Left hindlimb (tissue), 1 donor: ENCODE data around the gene FBXO46.
"Not testable (repeated sequence)": the region's sequence is repeated elsewhere in the genome, so short reads cannot be mapped to it uniquely, and the experiment has no call there.

Experiments used
- DNase-seq: peaks from one replicate; pipeline ENCODE4 v3.0.0-alpha.2; 2018

FBXO46 gene

DNA sequence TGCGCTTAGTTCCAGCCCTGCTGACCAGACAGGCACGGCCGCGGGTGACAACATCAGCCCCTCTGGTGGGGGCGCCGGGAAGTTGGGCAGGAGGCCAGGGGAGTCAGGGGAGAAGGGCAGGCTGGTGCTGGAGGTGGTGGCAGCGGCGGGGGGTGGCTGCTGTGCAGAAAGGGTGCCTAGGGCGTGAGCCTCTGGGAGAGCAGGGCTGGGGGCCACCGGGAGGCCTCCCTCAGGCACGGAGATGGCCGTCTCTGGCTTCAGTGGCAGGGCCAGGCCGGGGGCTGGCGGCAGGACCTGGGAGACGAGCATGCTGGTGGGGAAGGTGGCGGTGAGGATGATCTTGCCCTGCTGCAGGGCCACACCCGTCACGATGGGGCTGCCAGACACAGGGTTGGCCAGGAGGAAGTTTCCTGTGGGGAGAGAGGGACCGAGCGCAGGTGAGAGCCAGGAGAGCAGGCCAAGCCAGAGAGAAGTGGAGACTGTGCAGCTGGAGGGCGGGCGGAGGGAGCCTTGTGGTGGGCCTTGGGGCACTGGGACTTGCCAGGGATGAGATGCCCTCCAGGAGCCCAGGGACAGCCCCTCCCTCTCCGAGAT, 35.1 kb upstream of the FBXO46 start:
- no peak for DNase-seq

GRCh38 chr19:45764945-45765701, 34.4 kb upstream of the FBXO46 start:
- DNase-seq, result peak; percentile 53

GRCh38 chr19:45764475-45764874, 33.8 kb upstream of the FBXO46 start:
- no peak for DNase-seq

- DNase-seq, result peak; percentile 37
Measured at GRCh38 chr19:45763691-45764294, 33.1 kb upstream of the FBXO46 start.

DNA sequence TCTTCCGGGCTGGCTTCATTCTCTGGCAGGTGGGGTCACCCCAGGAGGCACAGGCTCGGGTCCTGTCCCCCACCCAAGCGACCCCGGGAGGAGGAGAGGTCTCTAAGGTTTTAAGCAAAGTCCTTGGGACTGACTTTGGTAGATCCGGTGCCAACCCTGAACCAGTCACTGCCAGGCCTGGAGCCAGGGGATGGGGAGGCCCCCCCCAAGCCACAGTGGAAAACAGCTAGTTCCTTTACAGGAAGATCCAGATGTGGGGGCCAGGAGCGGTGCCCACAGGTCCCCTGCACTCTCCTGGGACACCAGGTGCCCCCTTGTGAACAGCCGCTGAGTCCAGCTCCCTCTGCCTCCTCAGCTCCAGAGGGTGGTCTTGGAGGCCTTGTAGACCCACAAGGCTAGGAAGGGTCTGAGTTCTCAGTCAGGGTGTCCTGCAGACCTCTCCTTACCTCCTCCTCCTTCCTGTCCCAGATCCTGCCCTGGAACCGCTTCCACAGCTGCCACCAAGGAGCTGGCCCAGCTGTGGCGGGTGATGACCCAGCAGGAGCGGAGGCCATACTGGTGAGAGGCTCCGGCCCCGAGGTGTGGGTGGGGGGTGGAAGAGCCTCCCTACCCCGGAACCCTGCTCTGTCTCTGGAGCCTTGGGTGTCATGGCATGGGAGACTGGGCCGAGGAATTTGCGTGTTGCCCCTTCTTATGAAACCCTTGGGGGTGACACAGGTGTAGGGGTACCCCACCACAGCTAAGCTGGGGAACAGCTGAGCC, 32.4 kb upstream of the FBXO46 start:
- peak; percentile 32 for DNase-seq

GRCh38 chr19:45761714-45762113, 31.0 kb upstream of the FBXO46 start:
- DNase-seq, result peak; percentile 27

DNA sequence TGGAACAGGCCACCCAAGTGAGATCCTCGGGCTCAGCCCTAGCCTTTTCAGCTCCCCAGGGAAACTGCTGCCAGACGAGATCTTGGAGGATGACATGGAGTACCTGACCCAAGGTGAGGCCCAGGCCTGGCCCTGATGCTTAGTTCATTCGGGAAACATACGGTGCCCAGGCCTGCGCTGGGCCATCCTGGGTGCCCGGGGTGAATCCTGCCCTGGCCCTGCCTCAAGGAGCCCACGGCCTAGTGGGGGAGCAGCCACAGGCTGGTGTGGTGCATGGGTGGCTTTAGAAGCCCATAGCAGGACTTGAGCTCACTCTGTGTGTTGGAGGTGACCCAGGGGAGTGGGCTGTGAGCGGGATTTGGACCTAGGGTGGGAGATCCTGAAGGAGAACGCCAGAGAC, 28.2 kb upstream of the FBXO46 start:
- no peak for DNase-seq

GRCh38 chr19:45757695-45758094, 27.0 kb upstream of the FBXO46 start:
- no peak for DNase-seq

DNA sequence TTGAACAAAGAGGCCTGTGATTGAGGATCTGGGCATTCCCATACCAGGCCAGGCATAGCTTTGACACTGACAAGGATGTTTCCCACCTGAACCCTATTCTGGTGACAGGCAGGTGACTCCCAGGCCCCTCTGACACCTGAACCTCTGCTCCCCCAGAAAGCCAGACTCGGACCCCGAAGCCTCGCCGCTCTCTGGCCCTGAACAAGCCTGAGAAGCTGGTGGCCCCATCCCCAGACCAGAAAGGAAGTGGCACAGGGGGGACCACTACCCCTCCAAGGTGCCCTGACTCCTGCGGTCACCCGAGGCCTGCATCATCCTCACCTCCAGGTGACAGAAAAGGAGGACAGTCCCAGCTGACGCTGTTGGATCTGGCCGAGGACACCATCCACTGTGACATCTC, 23.6 kb upstream of the FBXO46 start:
- no peak for DNase-seq

DNA sequence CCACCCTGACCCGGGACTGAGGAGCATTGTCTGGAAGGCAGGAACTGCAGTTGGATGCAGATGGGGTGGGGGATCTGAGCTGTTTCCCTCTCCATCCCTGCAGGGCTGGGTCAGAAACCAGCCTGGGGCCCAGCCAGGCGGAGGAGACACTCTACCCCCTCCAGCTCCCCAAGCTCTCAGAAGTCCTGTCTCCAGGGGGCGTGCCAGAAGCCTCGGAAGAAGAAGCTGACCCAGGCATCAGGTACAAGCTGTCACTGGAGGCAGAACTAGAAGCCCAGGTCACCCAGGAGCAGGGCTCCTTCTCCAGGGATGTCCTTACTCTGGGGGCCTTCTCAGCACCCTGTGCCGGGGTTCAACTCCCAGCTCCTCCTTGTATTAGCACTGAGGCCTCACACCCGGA, 22.9 kb upstream of the FBXO46 start:
- no peak for DNase-seq

DNA sequence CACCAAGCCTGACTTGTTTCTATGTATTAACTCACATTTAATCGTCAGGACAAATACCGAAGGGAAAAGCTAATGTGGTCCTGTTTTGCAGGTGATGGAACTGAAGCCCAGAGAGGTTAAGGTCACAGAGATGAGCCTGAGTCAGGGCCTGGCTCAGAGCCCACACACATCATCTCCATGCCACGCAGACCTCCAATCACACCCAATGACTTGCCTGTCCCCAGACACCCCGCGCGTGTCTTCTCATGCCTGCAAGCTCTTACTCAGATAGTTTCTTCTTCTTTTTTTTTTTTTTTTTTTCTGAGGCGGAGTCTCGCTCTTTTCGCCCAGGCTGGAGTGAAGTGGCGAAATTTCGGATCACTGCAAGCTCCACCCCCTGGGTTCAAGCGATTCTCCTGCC, 21.9 kb upstream of the FBXO46 start:
- DNase-seq, result peak; percentile 8

DNA sequence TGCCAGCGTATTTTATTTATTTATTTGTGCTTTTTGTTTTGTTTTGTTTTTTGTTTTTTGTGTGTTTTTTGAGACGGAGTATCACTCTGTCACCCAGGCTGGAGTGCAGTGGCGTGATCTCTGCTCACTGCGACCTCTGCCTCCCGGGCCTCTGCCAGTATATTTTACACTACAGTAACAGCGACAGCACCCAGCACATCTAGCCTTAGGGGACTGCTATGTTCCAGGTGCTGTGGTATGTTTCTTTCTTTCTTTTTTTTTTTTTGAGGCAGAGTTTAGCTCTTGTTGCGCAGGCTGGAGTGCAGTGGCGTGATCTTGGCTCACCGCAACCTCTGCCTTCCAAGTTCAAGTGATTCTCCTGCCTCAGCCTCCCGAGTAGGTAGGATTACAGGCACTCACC, 20.8 kb upstream of the FBXO46 start:
- DNase-seq, result not testable (repeated sequence)

GRCh38 chr19:45747513-45747912, 16.8 kb upstream of the FBXO46 start:
- DNase-seq, result no peak

- DNase-seq, result no peak
Measured at GRCh38 chr19:45746866-45747265, 16.2 kb upstream of the FBXO46 start.

GRCh38 chr19:45745606-45746005, 14.9 kb upstream of the FBXO46 start:
- DNase-seq, result no peak

- DNase-seq, result no peak
Measured at GRCh38 chr19:45742969-45743368, 12.3 kb upstream of the FBXO46 start.

GRCh38 chr19:45739498-45740439, 9.1 kb upstream of the FBXO46 start:
- no peak for DNase-seq

GRCh38 chr19:45733160-45733810, 2.6 kb upstream of the FBXO46 start, which contains the start of gene MEIOSIN:
TSS of gene MEIOSIN (plus strand) at chr19:45733439. CDS start at chr19:45735377, 1,938 bp downstream.
- no peak for DNase-seq

DNA sequence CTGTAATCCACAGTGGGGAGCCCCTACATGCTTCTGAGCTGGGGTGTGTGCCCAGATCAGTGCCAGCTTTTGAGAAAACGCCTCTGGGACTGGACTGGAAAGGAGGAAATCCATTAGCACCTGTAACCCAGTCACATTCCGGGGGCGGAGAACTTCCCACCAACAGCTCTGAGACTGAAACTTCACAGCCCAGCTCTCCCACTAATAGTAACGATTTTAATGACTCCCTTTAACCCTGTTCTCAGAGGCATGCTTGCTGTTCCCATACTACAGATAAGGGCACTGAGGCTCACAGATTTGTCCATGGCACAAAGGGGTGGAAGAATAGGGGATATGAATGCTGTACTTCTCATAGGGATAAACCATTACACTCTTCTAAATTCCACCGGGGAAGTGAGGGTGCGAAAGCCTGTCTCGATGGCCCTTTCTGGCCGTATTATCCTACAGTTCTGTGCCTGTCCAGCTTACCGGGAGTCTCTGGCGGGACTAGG, 851 bp downstream of the FBXO46 start:
- DNase-seq, result no peak

GRCh38 chr19:45728683-45729082, 2.0 kb downstream of the FBXO46 start:
- not testable (repeated sequence) for DNase-seq

DNA sequence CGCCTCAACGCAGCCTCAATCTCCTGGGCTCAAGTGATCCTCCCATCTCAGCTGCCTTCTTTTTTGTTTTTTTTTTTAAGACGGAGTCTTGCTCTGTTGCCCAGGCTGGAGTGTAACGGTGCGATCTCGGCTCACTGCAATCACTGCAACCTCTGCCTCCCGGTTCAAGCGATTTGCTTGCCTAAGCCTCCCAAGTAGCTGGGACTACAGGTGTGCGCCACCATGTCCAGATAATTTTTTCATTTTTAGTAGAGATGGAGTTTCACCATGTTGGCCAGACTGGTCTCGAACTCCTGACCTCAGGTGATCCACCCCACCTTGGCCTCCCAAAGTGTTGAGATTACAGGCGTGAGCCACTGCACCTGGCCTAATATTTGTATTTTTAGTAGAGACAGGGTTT, 10.6 kb downstream of the FBXO46 start:
- DNase-seq, result not testable (repeated sequence)
